Measurements from ENCODE around the gene MAP3K15.

Gene MAP3K15

GRCh38 chrX:19342331-19342906 is 172.9 kb downstream of the MAP3K15 start:
- no peak for DNase-seq

GRCh38 chrX:19334945-19335626 is 180.2 kb downstream of the MAP3K15 start:
- DNase-seq: no peak

- no peak for DNase-seq
Observed at GRCh38 chrX:19332983-19333382, 182.3 kb downstream of the MAP3K15 start.

- no peak for DNase-seq
Observed at GRCh38 chrX:19331831-19332230, 183.5 kb downstream of the MAP3K15 start.

GRCh38 chrX:19326567-19326966 is 188.7 kb downstream of the MAP3K15 start:
- no peak for DNase-seq
